WTC11 (cell line): ENCODE measurements around the gene NOL7. TPM values are rescaled to one million over a fixed set of nuclear protein-coding genes. Genes with fewer than 3 reads are reported as not detected.

Experiments used
- ATAC-seq: fragments of 200-7000 bp; cut with Tn5 transposase; 2 replicates; pipeline ENCODE4 v1.10.0; 2021; ENCODE audit warnings: mild to moderate bottlenecking, moderate library complexity
- Bru-seq: library from RNA; stranded (reverse); fragments of 400-500 nt; gene quantifications from one replicate; lab custom pipeline; 2021; lab: Mats Ljungman, UMichigan
- CTCF ChIA-PET: fragments of 300-600 bp; sonication (Branson Sonifier 250); formaldehyde crosslinking; loops from one replicate; lab custom pipeline; 2021; ENCODE audit warnings: antibody characterized with exemption; lab: Charles Lee
- POLR2A ChIA-PET: fragments of 350-600 bp; sonication (Branson Sonifier 250); formaldehyde crosslinking; loops from one replicate; lab custom pipeline; 2021; ENCODE audit warnings: antibody characterized with exemption; lab: Charles Lee
- DNase-seq: peaks from one replicate; pipeline ENCODE4 v3.0.0; 2021; ENCODE audit warnings: low spot score
- H3K27ac Mint-ChIP-seq: 2 replicates; pipeline ENCODE4 v1.8.0; 2021; ENCODE audit warnings: mixed read lengths
- H3K27me3 Mint-ChIP-seq: 2 replicates; pipeline ENCODE4 v1.8.0; 2021; ENCODE audit warnings: low read depth, mild to moderate bottlenecking, moderate library complexity, mixed read lengths
- H3K36me3 Mint-ChIP-seq: 2 replicates; pipeline ENCODE4 v1.8.0; 2021; ENCODE audit warnings: mixed read lengths
- H3K4me1 Mint-ChIP-seq: 2 replicates; pipeline ENCODE4 v1.8.0; 2022; ENCODE audit warnings: mixed read lengths
- H3K4me3 Mint-ChIP-seq: 2 replicates; pipeline ENCODE4 v1.8.0; 2021; ENCODE audit warnings: mild to moderate bottlenecking, moderate library complexity, mixed read lengths
- H3K9me3 Mint-ChIP-seq: 2 replicates; pipeline ENCODE4 v1.8.0; 2021; ENCODE audit warnings: mixed read lengths
- CBFB ChIP-seq: sonication (generic); formaldehyde crosslinking; IDR thresholded peaks from 2 replicates; pipeline ENCODE4 v1.8.1; 2022; ENCODE audit warnings: mild to moderate bottlenecking, low read depth, missing genetic modification reagents
- EMX1 ChIP-seq: fragments of 250-450 bp; sonication (Bioruptor Pico); IDR thresholded peaks from 2 replicates; pipeline ENCODE4 v1.8.0; 2021; ENCODE audit warnings: mild to moderate bottlenecking
- ESRRA ChIP-seq: sonication (generic); formaldehyde crosslinking; IDR thresholded peaks from 2 replicates; pipeline ENCODE4 v1.8.1; 2022; ENCODE audit warnings: mild to moderate bottlenecking, missing genetic modification reagents, borderline replicate concordance
- ETV6 ChIP-seq: sonication (generic); formaldehyde crosslinking; IDR thresholded peaks from 2 replicates; pipeline ENCODE4 v1.8.1; 2022; ENCODE audit warnings: mild to moderate bottlenecking, missing genetic modification reagents
- FOXK1 ChIP-seq: sonication (generic); formaldehyde crosslinking; IDR thresholded peaks from 2 replicates; pipeline ENCODE4 v1.8.0; 2022; ENCODE audit warnings: mild to moderate bottlenecking, moderate library complexity, missing genetic modification reagents
- GRHL2 ChIP-seq: fragments of 250-450 bp; sonication (Bioruptor Pico); IDR thresholded peaks from 2 replicates; pipeline ENCODE4 v1.8.0; 2022; ENCODE audit warnings: mild to moderate bottlenecking, moderate library complexity; ENCODE audit not compliant: insufficient replicate concordance, severe bottlenecking
- JAZF1 ChIP-seq: fragments of 250-450 bp; sonication (Bioruptor Pico); IDR thresholded peaks from 2 replicates; pipeline ENCODE4 v1.9.0; 2021; ENCODE audit warnings: moderate library complexity, mild to moderate bottlenecking, inconsistent platforms
- KAT7 ChIP-seq: sonication (generic); formaldehyde crosslinking; IDR thresholded peaks from 2 replicates; pipeline ENCODE4 v1.8.1; 2023; ENCODE audit warnings: missing genetic modification reagents, mild to moderate bottlenecking, borderline replicate concordance
- MYBL2 ChIP-seq: sonication (generic); formaldehyde crosslinking; IDR thresholded peaks from 2 replicates; pipeline ENCODE4 v1.8.1; 2023; ENCODE audit warnings: mild to moderate bottlenecking, moderate library complexity, missing genetic modification reagents
- NR2C2 ChIP-seq: sonication (generic); formaldehyde crosslinking; IDR thresholded peaks from 2 replicates; pipeline ENCODE4 v1.8.0; 2022; ENCODE audit warnings: mild to moderate bottlenecking, missing genetic modification reagents
- ZBTB21 ChIP-seq: sonication (generic); formaldehyde crosslinking; IDR thresholded peaks from 2 replicates; pipeline ENCODE4 v1.8.1; 2023; ENCODE audit warnings: mild to moderate bottlenecking, missing genetic modification reagents, borderline replicate concordance
- ZNF138 ChIP-seq: sonication (generic); formaldehyde crosslinking; conservative IDR thresholded peaks from 2 replicates; pipeline ENCODE4 v1.8.1; 2022; ENCODE audit warnings: mild to moderate bottlenecking, moderate library complexity, missing genetic modification reagents
- ZNF219 ChIP-seq: sonication (generic); formaldehyde crosslinking; IDR thresholded peaks from 2 replicates; pipeline ENCODE4 v1.8.0; 2023; ENCODE audit warnings: missing genetic modification reagents, mild to moderate bottlenecking, borderline replicate concordance
- ZNF396 ChIP-seq: fragments of 250-450 bp; sonication (Bioruptor Pico); IDR thresholded peaks from 2 replicates; pipeline ENCODE4 v1.8.0; 2021; ENCODE audit warnings: mild to moderate bottlenecking, moderate library complexity, borderline replicate concordance
- ZNF416 ChIP-seq: fragments of 250-450 bp; sonication (Bioruptor Pico); IDR thresholded peaks from 2 replicates; pipeline ENCODE4 v1.9.0; 2021; ENCODE audit warnings: mild to moderate bottlenecking, inconsistent platforms
- long read RNA-seq, 3 experiments: library from RNA in 1 of 3; library from capped mRNA in 1 of 3; library from polyadenylated mRNA in 1 of 3; unstranded in 2 of 3; stranded (forward) in 1 of 3; transcript quantifications; one replicate each; pipeline ENCODE4 v2.0.0, GENCODE V29; 2021
- total RNA-seq: library from RNA; stranded (reverse); gene quantifications from 3 replicates; pipeline ENCODE4 v1.2.3, GENCODE V29; 2021
- TF ChIP-seq, protein P1 (sequence below): sonication (generic); formaldehyde crosslinking; IDR thresholded peaks from 2 replicates; pipeline ENCODE4 v1.8.1; 2022; ENCODE audit warnings: low read depth, mild to moderate bottlenecking, moderate library complexity, missing genetic modification reagents, borderline replicate concordance
- TF ChIP-seq, protein P2 (sequence below): fragments of 250-450 bp; sonication (Bioruptor Pico); conservative IDR thresholded peaks from 2 replicates; pipeline ENCODE4 v1.9.0; 2021; ENCODE audit warnings: mild to moderate bottlenecking
- TF ChIP-seq, protein P3 (sequence below): sonication (generic); formaldehyde crosslinking; IDR thresholded peaks from 2 replicates; pipeline ENCODE4 v1.8.1; 2022; ENCODE audit warnings: missing genetic modification reagents, borderline replicate concordance
- TF ChIP-seq, protein P4 (sequence below): sonication (generic); formaldehyde crosslinking; IDR thresholded peaks from 2 replicates; pipeline ENCODE4 v1.8.1; 2023; ENCODE audit warnings: mild to moderate bottlenecking, missing genetic modification reagents, borderline replicate concordance
- TF ChIP-seq, protein P5 (sequence below): sonication (generic); formaldehyde crosslinking; IDR thresholded peaks from 2 replicates; pipeline ENCODE4 v1.8.0; 2023; ENCODE audit warnings: mild to moderate bottlenecking, missing genetic modification reagents
- TF ChIP-seq, protein P6 (sequence below): sonication (generic); formaldehyde crosslinking; IDR thresholded peaks from 2 replicates; pipeline ENCODE4 v1.8.1; 2022; ENCODE audit warnings: mild to moderate bottlenecking, moderate library complexity, missing genetic modification reagents

Gene NOL7
- total RNA-seq (65.3 to 76.1 TPM (median 66.5 TPM) in 3 replicates), Bru-seq, nascent RNA (percentile 94 among the genes with signal in this experiment)
- long read RNA-seq, experiment 1, transcript NOL7-202 (8 exons, 1,184 nt): major isoform, 235 of 247 reads
- long read RNA-seq, experiment 1, partial matches to known transcripts: 4 of 247 reads
- long read RNA-seq, experiment 1, other reads (novel, unspliced or antisense): 7 of 247 reads
- long read RNA-seq, experiment 2, transcript NOL7-202 (8 exons, 1,184 nt): major isoform, 91 of 110 reads
- long read RNA-seq, experiment 2, partial matches to known transcripts: 4 of 110 reads
- long read RNA-seq, experiment 2, other reads (novel, unspliced or antisense): 15 of 110 reads
- long read RNA-seq, experiment 3, transcript NOL7-202 (8 exons, 1,184 nt): major isoform, 193 of 202 reads
- long read RNA-seq, experiment 3, partial matches to known transcripts: 4 of 202 reads
- long read RNA-seq, experiment 3, other reads (novel, unspliced or antisense): 5 of 202 reads

DNA sequence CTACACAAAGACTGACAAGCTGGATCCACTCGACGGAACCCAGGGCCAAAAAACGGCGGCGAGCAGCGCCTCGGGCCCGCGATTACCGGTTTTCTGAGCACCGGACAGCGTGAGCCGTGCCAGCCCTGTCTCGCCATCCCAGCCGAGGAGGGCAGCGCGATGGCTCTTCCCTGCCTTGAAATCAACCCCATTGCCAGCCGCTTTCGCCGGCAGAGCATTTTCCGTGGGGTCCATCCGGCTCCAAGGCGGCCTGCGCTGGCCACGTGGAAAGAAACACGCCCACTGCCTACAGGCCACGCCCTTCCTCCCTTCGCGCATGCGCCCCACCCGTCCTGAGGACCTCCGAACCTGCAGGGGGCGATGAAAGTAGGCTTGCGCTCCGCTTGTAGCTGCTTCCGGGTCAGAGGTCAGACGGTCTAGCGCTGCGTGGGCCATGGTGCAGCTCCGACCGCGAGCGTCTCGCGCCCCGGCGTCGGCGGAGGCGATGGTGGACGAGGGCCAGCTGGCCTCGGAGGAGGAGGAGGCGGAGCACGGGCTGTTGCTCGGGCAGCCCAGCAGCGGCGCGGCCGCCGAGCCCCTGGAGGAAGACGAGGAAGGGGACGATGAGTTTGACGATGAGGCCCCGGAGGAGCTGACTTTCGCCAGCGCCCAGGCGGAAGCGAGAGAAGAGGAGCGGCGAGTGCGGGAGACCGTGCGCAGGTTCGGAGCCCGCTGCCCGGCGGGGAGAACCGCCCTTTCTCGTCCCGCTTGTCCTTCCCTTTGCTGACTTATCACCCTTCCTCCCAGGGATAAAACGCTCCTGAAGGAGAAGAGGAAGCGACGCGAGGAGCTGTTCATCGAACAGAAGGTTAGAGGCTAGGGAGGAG, at the start of gene NOL7:
Gene NOL7, plus strand, starts transcription at position 410 of the 866 bp plus-strand sequence. Its CDS starts 24 bp downstream, at position 434.
- H3K27ac Mint-ChIP-seq: peak within 1 kb of the TSS; percentile 93
- peak; percentile 96 for DNase-seq
- H3K4me1 Mint-ChIP-seq: peaks cover 25% of the 10 kb centered on the region
- H3K36me3 Mint-ChIP-seq: peaks cover 38% of the 10 kb centered on the region
- no peaks in the 10 kb centered on the region for H3K27me3 Mint-ChIP-seq
- ATAC-seq: peak; percentile 93
- ChIA-PET POLR2A (interaction anchor here (0.5 to 2.0 kb wide), 8 partner anchors 8 to 287 kb away, joined by 3 to 12 read pairs (median 4); partner anchors contain the start of genes SIRT5 and TBC1D7), CTCF (interaction anchor here (0.5 to 4.0 kb wide), 38 partner anchors 9 to 1360 kb away, joined by 3 to 70 read pairs (median 4); partner anchors contain the start of genes GFOD1, SIRT5 and TBC1D7)
- no peaks in the 10 kb centered on the region for H3K9me3 Mint-ChIP-seq
- H3K4me3 Mint-ChIP-seq: peak within 1 kb of the TSS; percentile 96
- TF ChIP-seq, protein P1, sequence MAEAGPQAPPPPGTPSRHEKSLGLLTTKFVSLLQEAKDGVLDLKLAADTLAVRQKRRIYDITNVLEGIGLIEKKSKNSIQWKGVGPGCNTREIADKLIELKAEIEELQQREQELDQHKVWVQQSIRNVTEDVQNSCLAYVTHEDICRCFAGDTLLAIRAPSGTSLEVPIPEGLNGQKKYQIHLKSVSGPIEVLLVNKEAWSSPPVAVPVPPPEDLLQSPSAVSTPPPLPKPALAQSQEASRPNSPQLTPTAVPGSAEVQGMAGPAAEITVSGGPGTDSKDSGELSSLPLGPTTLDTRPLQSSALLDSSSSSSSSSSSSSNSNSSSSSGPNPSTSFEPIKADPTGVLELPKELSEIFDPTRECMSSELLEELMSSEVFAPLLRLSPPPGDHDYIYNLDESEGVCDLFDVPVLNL (CRISPR knock-in tag): no peak
- TF ChIP-seq ZNF219 (CRISPR knock-in tag): 0 out of 2 replicates have a peak, but pooled peaks have one; percentile 20
- peak; percentile 75 for TF ChIP-seq KAT7 (CRISPR knock-in tag)
- TF ChIP-seq EMX1: no peak; the same call in 1 of the 2 replicates
- 0 out of 2 replicates have a peak, but pooled peaks have one; percentile 49 for TF ChIP-seq ZNF416 (CRISPR knock-in tag)
- TF ChIP-seq NR2C2 (CRISPR knock-in tag): peak; percentile 100
- TF ChIP-seq, protein P2, sequence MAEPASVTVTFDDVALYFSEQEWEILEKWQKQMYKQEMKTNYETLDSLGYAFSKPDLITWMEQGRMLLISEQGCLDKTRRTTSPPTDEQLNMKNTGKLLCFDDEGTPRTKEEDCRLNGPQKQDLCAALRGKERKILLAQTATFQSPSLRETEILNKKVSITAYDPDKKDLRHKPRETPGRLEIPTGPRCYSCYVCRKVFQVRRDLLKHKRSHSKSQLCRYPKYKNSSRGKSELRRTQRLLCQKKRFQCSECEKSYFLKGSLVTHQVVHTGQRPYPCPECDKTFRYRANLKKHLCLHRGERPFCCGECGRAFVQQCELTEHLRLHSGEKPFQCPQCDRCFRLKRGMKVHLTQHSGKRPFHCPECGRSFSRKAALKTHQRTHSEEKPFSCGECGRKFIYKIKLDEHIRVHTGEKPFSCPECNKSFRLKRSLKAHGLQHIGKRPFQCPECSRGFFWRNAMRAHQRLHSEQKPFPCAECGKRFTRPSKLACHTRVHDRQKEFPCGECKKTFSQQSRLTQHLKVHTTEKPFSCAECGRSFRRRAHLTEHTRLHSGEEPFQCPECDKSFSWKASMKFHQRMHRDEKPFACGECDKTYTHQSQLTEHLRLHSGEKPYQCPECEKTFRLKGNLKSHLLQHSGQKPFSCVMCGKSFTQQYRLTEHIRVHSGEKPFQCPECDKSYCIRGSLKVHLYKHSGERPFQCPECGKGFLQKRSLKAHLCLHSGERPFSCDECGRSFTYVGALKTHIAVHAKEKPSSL (CRISPR knock-in tag): no peak
- TF ChIP-seq, protein P3, sequence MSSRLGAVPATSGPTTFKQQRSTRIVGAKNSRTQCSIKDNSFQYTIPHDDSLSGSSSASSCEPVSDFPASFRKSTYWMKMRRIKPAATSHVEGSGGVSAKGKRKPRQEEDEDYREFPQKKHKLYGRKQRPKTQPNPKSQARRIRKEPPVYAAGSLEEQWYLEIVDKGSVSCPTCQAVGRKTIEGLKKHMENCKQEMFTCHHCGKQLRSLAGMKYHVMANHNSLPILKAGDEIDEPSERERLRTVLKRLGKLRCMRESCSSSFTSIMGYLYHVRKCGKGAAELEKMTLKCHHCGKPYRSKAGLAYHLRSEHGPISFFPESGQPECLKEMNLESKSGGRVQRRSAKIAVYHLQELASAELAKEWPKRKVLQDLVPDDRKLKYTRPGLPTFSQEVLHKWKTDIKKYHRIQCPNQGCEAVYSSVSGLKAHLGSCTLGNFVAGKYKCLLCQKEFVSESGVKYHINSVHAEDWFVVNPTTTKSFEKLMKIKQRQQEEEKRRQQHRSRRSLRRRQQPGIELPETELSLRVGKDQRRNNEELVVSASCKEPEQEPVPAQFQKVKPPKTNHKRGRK (CRISPR knock-in tag): no peak
- TF ChIP-seq CBFB: no peak; the same call in none of the 2 replicates
- no peak for TF ChIP-seq JAZF1 (CRISPR knock-in tag)
- TF ChIP-seq FOXK1 (CRISPR knock-in tag): peak; percentile 96
- peak; percentile 90 for TF ChIP-seq MYBL2 (CRISPR knock-in tag)
- TF ChIP-seq, protein P4, sequence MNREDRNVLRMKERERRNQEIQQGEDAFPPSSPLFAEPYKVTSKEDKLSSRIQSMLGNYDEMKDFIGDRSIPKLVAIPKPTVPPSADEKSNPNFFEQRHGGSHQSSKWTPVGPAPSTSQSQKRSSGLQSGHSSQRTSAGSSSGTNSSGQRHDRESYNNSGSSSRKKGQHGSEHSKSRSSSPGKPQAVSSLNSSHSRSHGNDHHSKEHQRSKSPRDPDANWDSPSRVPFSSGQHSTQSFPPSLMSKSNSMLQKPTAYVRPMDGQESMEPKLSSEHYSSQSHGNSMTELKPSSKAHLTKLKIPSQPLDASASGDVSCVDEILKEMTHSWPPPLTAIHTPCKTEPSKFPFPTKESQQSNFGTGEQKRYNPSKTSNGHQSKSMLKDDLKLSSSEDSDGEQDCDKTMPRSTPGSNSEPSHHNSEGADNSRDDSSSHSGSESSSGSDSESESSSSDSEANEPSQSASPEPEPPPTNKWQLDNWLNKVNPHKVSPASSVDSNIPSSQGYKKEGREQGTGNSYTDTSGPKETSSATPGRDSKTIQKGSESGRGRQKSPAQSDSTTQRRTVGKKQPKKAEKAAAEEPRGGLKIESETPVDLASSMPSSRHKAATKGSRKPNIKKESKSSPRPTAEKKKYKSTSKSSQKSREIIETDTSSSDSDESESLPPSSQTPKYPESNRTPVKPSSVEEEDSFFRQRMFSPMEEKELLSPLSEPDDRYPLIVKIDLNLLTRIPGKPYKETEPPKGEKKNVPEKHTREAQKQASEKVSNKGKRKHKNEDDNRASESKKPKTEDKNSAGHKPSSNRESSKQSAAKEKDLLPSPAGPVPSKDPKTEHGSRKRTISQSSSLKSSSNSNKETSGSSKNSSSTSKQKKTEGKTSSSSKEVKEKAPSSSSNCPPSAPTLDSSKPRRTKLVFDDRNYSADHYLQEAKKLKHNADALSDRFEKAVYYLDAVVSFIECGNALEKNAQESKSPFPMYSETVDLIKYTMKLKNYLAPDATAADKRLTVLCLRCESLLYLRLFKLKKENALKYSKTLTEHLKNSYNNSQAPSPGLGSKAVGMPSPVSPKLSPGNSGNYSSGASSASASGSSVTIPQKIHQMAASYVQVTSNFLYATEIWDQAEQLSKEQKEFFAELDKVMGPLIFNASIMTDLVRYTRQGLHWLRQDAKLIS (CRISPR knock-in tag): peak; percentile 95
- TF ChIP-seq, protein P5, sequence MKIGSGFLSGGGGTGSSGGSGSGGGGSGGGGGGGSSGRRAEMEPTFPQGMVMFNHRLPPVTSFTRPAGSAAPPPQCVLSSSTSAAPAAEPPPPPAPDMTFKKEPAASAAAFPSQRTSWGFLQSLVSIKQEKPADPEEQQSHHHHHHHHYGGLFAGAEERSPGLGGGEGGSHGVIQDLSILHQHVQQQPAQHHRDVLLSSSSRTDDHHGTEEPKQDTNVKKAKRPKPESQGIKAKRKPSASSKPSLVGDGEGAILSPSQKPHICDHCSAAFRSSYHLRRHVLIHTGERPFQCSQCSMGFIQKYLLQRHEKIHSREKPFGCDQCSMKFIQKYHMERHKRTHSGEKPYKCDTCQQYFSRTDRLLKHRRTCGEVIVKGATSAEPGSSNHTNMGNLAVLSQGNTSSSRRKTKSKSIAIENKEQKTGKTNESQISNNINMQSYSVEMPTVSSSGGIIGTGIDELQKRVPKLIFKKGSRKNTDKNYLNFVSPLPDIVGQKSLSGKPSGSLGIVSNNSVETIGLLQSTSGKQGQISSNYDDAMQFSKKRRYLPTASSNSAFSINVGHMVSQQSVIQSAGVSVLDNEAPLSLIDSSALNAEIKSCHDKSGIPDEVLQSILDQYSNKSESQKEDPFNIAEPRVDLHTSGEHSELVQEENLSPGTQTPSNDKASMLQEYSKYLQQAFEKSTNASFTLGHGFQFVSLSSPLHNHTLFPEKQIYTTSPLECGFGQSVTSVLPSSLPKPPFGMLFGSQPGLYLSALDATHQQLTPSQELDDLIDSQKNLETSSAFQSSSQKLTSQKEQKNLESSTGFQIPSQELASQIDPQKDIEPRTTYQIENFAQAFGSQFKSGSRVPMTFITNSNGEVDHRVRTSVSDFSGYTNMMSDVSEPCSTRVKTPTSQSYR (CRISPR knock-in tag): no peak
- no peak for TF ChIP-seq ZNF396 (CRISPR knock-in tag)
- TF ChIP-seq ZBTB21 (CRISPR knock-in tag): no peak; the same call in 1 of the 2 replicates
- TF ChIP-seq GRHL2 (CRISPR knock-in tag): no peak
- TF ChIP-seq ESRRA (CRISPR knock-in tag): 0 out of 2 replicates have a peak, but pooled peaks have one; percentile 55
- TF ChIP-seq ZNF138 (CRISPR knock-in tag): no peak
- TF ChIP-seq ETV6 (CRISPR knock-in tag): peak; percentile 94
- TF ChIP-seq, protein P6, sequence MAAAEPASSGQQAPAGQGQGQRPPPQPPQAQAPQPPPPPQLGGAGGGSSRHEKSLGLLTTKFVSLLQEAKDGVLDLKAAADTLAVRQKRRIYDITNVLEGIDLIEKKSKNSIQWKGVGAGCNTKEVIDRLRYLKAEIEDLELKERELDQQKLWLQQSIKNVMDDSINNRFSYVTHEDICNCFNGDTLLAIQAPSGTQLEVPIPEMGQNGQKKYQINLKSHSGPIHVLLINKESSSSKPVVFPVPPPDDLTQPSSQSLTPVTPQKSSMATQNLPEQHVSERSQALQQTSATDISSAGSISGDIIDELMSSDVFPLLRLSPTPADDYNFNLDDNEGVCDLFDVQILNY: peak; percentile 76
